ENCODE data around the gene REX1BD.
"Not testable (repeated sequence)": the region's sequence is repeated elsewhere in the genome, so short reads cannot be mapped to it uniquely, and the experiment has no call there.

Gene REX1BD

DNA sequence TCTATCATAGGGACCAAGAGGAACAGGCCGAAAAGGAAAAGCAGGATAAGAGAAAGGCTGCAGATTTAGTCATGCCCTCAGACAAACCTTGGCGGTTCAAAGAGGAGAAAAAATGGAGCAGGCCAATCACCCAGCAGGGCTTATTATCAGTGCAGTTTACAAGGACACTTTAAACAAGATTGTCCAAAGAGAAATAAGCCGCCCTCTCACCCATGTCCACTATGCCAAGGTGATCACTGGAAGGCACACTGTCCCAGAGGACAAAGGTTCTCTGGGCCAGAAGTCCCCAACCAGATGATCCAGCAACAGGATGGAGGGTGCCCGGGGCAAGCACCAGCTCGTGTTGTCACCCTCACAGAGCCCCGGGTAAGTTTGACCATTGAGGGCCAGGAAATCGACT is 8.3 kb upstream of the REX1BD start:
- DNase-seq: no peak

DNA sequence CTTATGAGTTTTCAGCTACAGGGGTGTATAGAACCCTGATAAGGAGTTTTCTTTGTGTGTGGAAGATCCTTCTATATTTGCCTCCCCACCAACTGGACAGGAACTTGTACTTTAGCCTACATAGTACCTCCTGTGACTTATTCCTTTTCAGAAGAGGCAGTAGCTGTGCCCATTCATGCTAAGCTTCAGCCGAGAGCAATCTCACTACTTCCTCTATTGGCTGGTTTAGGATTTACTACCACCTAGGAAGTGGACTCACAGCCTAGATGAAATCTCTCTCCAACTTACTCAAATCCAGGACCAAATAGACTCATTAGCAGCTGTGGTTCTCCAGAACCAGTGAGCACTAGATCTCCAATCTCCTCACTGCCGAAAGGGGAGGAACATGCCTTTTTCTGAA is 2.3 kb upstream of the REX1BD start:
- DNase-seq: peak; percentile 77

DNA sequence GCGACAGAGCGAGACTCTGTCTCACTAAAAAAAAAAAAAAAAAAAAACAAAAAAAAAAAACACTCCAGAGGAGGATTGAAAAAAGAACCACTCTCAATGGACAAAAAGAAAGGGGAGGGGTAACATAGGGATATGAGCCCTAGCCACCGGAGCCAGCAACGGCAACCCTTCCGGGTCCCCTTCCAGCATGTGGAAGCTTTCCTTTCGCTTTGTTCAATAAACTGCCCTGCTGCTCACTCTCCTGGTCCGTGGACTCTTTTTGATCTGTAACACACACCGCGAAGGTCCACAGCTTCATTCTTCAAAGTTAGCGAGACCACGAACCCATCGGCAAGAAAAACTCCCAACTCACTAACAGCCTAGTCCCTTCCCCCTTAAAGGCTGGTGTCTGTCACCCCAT is 1.0 kb upstream of the REX1BD start:
- DNase-seq: no peak

DNA sequence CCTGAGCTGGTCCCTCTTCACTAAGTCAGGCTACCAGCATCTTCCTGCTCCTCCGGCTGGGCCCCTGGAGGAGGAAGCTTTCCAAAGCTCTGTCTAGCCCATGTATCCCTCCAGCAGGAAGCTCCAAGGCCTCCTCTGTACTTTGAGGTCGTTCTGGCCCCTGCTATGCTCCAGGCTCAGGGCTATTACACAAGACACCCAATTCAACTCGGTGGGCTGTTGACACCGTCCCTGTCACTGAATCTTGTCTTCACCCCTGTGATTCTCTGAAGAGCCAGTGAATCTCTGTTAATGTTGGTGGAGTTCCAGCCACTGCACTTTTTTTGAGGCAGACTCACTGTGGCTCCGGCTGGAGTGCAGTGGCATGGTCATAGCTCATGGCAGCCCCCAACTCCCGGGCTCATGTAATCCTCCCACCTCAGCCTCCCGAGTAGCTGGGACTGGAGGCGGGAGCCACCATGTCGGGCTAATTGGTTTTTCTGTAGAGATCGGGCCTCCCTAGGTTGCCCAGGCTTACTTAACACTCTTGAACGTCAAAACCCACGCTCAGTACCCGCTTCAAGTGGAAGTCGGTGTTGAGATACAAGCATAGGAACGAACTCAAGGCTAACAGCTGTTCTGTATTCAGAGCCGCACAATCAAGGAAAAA is 512 bp upstream of the REX1BD start:
- DNase-seq: no peak

DNA sequence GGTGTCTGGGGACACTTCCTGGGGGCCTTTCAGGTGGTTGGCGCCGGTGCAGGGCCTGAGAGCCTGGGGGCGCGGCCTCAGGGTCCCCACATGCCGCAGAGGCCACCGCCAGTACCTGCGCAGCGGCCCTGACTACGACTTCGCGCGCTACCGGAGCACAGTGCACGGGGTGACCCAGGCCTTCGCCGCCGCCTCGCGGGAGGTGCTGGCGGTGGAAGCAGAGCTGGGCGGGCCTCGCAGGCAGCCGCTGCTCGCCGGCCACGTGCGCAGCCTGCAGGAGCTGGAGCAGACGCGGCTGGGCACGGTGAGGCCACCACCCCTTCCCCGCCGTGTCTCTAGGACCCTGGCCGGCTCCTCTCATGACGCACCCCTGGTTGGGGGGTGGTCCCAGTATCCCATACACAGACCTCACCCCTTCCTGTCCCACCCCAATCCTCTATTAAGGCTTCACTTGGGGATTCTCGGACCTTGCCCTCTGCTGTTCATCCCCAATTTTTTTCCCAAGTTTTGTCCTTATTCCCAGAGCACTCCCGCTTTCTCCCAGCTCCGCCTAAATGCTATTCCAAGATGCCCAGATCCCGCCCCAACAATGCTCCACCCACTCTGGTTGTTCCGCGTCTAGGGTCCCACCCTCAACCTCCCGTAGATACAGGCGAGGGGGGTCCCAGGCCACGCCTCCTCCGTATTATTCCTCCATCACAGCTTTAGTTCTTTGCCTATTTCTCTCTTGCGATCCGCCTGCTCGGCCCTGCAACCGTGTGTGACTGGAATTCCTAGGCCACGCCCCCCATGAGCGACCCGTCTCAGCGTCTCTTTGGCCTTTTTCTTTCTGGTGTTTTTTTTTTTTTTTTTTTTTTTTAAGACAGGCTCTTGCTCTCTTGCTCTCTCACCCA is 1.0 kb downstream of the REX1BD start:
- peak; percentile 74 for DNase-seq

DNA sequence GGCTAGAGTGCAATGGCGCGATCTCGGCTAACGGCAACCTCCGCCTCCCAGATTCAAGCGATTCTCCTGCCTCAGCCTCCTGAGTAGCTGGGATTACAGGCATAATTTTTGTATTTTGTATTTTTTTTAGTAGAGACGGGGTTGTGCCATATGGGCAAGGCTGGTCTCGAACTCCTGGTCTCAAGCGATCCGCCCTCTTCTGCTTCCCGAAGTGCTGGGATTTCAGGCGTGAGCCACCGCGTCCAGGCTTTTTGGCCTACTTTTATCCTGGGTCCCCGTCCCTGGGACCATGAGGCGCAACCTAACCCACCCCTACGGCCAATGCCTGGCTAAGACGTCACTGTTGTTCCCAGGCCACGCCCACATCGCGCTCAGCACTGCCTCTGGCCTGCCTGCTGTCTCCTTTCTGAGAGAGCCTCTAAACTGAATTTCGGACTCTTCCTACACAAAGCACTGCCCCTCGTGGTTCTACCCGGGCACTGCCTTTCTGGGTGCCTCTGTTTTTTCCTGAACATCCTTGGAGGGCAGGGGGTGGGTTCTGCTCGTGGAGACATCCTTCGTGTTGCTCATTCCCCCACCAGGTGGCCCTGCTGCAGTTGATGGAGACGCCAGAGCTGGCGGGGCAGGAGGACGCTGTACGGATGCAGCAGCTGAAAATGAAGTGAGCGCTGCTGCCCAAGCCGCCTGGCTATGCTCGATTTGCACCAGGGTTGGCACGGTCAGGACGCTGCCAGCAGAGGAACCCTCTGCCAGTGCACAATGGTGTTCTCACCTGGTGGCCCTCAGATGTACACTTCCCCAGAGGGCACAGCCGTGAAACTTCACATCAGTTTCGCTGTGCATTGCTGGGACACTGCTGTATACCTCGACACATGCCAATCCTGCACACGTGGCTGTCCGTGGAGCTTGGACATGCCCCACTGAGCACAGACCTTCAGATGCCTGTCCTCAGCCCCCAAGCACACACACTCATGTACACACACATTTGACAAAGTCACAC is 2.0 kb downstream of the REX1BD start:
- DNase-seq: peak; percentile 32

DNA sequence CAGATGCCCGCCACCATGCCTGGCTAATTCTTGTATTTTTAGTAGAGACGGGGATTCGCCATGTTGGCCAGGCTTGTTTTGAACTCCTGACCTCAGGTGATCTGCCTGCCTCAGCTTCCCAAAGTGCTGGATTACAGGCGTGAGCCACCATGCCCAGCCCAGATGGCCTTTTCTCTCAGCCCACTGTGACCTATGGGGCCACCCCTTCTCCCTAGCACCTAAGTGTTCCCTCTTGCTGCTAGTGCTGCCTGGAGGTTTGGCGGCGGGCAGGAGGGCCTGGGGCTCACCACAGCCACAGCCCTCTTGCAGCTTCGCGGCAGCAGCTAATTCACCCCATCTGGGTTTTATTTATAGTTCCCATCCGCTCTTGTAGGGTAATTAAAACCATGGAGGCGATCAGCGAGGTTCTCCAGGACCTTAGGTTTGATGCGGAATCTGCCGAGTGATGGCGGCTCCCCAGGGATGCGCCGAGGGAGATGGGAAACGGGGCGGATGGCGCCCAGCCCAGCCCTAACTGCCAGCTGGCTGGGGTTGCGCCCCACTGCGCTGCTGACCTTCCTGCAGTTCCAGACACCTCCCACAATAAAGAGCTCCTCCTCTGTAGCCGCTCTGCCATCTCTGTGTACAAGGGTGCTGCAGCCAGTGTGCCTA is 3.3 kb downstream of the REX1BD start:
- no peak for DNase-seq

DNA sequence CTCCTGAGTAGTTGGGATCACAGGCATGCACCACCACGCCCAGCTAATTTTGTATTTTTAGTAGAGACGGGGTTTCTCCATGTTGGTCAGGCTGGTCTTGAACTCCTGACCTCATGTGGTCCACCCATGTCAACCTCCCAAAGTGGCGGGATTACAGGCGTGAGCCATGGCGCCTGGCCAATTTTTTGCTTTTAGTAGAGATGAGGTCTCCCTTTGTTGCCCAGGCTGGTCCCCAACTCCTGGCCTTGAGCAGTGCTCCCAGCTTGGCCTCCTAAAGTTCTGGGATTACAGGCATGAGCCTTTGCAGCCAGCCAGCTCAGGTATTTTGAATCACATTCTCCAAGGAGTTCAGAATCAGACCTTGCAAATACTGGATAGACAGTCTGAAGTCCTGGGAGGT is 4.1 kb downstream of the REX1BD start:
- DNase-seq: not testable (repeated sequence)

DNA sequence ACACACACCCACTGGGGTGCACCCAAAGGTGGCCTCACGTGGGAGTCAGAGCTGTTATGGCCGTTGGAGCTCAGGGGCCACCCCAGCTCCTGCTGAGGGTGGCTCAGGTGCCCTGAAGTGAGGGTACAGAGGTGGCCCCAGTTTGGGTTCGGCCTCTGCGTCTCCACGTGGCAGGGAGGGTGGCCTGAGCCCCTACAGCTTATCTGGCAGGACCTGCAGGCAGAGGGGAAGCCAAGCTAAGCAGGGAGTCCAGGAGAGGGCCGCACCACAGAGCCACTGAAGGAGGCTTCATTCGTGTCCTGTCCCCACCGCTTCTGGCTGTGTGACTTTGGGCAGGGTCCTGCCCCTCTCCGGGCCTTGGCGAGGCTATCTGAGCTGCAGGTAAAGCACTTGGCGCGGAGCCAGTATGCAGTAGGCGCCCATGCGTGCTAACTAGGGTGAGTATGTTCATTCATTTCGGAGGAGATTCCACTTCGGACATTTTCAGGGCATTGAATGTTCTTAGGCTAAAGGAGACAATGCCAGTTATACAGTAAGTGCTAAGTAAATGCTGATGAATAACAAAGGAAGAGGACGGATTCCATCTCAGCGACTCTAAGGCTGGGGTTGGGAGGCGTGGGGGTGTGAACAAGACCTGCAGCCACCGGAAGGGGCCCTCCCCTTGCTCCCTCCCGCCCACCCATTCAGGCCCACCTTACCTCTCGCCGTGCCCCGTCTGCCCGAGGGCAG is 4.9 kb downstream of the REX1BD start:
- DNase-seq: no peak

DNA sequence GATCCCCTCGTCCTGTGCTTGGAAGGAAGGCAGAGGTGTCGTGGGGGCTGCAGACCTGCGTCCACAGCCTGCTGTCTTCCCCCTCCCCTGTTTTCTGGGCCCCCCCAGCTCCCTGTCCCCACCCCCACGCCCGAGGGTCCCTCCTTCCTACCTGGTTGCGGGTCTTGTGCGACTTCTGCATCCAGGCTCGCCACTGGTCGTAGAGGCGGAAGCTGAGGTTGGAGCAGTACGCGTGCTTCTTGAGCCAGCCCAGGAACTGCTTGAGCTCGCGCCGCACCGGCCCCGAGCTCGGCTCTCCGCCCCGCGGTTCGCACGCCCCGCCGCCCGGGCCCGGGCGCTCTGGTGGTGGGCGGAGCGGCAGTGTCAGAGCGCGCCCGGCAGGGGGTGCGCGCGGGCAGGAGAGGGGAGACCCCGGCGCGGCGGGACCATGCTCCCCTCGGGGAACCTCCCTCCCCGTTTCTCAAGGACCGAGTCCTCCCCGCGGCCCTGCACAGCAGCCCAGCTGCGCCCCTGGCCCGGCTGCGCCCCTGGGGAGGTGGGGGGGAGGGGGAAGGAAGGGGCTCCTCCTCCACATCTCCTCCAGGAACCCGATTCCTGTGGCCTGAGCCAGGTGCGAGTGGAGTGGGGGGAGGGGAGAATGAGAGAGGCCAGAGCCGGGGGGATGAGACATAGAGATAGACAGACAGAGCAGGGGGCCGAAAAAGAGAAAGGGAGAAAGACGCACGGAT is 5.7 kb downstream of the REX1BD start:
- DNase-seq: peak; percentile 62

DNA sequence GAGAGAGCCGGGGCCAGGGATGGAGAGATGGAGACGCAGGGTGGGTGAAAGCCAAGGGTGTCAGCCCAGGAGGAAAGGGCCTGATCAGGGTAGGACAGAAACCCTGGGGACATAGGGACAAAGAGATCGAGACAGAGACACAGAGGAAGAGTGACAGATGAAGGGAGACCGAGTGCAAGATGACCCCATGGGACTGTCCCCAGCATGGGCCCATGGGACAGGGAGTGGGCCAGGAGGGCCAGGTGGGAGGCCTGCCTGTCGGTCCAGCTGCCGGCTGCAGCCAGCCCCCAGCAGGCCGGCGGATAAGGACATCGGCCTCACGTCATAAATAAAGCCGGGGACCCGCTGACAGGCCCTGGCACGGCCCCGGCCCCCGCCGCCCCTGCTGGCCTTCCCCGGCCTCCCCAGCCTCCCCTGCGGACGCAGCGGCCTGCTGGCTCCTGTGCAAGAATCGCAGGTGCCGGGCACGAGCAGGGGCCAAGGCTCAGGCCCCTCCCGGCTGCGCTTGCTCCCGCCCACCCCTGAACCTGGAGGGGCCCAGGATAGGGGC is 6.3 kb downstream of the REX1BD start:
- no peak for DNase-seq

DNA sequence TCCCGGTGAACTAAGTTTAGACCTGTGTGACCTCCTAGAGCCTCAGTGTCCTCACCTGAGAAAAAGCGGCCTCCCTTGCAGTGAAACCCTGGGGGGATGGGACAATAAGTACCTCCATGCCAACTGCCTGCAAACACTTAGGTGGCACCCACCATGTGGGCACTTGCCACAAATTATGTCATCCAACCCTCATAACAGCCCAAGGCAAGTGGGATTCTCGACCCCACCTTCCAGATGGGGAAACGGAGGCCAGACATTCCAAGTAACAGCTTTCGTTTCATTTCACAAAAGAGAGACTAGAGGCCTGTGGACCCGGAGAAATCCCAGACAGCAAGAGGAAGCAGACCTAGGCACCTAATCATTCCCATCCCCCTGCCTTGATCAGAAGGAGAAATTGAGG is 6.9 kb downstream of the REX1BD start:
- DNase-seq: no peak

DNA sequence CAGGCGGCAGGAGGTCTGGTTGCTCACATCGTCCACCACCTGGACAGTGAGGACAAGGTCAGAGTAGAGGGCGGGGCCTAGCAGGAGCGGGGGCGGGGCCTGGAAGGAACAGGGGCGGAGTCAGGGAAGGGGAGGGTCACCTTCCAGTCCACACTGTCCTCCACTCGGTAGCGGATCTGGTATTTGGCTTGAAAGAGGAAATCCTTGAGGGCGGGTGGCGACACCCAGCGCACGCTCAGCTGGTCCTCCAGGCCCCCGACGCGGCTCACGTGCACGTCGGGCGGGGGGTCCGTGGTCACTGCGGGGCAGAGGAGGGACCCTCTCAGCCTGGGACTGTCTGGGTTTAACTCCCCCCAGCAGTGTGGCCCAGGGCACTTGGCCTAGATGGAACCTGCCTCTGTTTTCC is 8.2 kb downstream of the REX1BD start:
- DNase-seq: peak; percentile 81

DNA sequence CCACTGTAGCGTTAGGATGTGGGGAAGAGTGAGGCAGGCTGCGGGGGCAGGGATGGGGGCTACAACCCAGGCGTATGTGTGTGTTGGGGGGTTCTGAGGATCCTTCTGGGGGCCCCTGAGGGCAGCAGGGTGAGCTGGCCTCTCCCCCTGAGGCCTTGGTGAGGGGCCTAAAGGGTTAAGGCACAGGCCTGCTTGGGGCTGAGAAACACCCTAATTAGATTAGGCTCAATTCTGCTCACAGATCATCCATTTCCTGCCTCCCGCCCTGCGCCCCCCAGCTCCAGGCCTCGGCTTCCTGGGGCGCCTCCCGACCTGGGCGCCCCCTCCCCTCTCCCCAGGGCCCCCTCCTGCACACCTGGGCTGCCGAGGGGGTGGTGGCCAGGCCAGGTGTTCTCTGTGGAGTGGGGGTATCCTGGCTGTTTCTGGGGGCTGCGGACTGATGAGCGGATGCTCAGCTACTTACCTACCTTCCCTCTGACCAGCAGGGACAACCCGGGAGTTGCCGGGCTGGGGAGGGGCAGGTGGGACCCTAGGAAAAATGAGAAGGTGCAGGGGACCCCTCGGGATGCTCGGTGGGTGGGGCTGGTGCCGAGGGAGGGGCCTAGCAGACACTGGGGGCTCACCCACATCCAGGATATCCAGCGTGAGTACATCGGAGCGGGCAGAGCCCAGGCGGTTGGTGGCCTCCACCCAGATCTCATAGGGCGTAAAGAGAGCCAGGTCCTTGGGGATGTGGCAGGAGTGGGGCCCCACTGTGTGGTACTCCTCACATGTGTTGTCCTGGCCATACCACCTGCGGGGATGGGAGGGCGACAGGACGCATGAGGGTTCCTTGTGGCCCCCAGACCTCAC is 9.4 kb downstream of the REX1BD start:
- no peak for DNase-seq

DNA sequence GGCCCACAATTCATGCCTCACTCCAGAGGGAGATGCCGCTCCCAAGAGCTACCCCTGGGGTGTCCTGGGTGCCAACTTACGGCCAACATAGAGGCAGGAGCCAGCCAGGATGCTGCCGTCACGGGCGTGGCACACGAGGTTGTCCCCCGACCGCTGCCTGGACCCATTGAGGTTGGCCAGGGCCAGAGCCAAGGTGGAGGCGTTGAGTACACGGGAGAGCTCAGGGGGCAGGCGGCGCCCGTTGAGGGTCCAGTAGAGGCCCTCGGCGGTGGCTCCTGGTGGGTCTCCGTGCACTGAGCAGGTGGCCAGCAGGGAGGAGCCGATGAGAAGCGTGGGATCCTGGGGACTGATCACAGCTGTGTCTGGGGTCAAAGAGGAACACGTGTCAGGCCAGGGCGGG is 10.9 kb downstream of the REX1BD start:
- no peak for DNase-seq

DNA sequence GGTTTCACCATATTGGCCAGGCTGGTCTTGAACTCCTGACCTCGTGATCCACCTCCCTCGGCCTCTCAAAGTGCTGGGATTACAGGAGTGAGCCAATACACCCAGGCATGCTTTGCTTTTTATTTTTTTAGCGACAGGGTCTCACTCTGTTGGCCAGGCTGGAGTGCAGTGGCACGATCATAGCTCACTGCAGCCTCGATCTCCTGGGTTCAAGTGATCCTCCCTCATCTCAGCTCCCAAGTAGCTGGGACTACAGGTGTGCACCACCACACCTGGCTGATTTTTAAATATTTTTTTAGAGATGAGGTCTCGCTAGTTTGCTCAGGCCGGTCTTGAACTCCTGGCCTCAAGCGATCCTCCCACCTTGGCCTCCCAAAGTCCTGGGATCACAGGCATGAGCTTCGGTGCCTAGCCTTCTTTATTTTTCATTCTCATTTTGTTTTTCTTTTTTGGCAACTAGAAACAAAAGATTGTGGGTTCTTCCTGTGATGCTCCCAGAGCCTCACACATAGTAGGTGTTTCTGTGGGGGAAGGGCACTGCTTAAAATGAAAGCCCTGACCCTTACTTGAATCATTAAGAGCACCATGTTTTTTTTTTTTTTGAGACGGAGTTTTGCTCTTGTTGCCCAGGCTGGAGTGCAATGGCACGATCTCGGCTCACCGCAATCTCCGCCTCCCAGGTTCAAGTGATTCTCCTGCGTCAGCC is 12.2 kb downstream of the REX1BD start:
- not testable (repeated sequence) for DNase-seq

DNA sequence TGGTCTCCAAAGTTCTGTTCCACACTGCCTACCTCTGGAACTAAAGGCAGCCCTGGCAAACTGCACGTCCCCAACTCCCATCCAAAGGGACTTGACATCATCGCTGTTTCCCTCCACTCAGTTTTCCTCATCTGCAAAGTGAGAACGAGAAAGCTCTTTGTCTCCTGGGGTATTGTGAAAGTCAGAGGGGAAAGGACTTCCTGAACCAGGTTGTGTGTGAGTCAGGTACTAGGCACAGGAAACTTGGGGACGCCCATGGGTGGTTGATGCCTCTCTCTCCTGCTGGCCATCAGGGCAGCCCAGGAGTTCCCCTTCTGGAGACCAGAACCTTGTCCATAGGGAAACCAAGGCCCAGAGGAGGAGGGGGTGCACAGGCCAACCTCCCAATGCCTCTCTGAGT is 13.3 kb downstream of the REX1BD start:
- DNase-seq: no peak

DNA sequence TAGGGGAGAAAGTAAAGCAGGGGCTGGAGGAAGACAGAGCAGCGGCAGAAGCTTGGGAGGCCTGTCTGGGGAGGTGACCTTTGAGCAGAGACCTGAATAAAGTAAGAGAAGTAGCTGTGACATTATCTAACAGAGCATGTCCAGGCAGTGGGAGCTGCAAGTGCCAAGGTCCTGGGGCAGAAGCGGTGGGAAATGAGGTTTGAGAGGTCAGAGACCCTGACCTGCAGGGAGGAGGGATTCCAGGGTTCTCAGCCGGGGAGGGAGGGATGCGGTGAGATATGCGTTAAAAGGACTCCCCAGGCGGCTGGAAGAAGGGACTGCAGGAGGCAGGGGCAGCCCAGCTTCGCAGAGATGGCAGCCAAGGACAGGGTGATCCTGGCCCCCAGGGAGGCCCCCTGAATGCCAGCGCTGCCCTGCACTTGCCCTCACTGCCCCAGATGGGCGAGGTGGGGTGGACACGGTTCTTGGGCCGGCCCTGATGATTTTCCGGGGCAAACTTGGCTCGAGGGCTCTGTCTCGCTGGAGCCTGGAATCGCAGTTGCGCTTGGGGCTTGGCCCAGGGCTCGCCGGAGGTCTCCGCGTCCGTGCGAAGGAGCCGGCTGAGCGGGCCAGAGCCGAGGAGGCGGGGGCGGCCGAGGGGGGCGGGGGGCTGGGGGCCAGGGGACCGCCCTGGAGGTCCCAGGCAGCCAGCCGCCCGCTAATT is 14.8 kb downstream of the REX1BD start:
- no peak for DNase-seq
